BLaER1 (cell line): Measurements from ENCODE around the gene PCNT.

Experiments
- H3K27ac ChIP-seq: shearing (Covaris generic); formaldehyde crosslinking; 2 replicates; pipeline ENCODE4 v1.8.1; 2022
- H3K27me3 ChIP-seq: shearing (Covaris generic); formaldehyde crosslinking; 2 replicates; pipeline ENCODE4 v1.8.1; 2022
- H3K36me3 ChIP-seq: shearing (Covaris generic); formaldehyde crosslinking; 2 replicates; pipeline ENCODE4 v1.8.1; 2022
- H3K4me1 ChIP-seq: shearing (Covaris generic); formaldehyde crosslinking; 2 replicates; pipeline ENCODE4 v1.8.1; 2022
- H3K4me2 ChIP-seq: shearing (Covaris generic); formaldehyde crosslinking; 2 replicates; pipeline ENCODE4 v1.8.1; 2022
- H3K4me3 ChIP-seq: shearing (Covaris generic); formaldehyde crosslinking; 2 replicates; pipeline ENCODE4 v1.8.1; 2022
- H3K9ac ChIP-seq: shearing (Covaris generic); formaldehyde crosslinking; 2 replicates; pipeline ENCODE4 v1.8.1; 2022
- H3K9me3 ChIP-seq: shearing (Covaris generic); formaldehyde crosslinking; 2 replicates; pipeline ENCODE4 v1.8.1; 2022
- H4K20me1 ChIP-seq: shearing (Covaris generic); formaldehyde crosslinking; 2 replicates; pipeline ENCODE4 v1.8.1; 2022
- Cebpa-rat ChIP-seq: shearing (Covaris generic); IDR thresholded peaks from 2 replicates; pipeline ENCODE4 v1.8.1; 2022

Gene PCNT

GRCh38 chr21:46482225-46482845 is 158.4 kb downstream of the PCNT start:
- no peaks in the 10 kb centered on the region for H3K27me3 ChIP-seq
- peaks cover 34% of the 10 kb centered on the region; the same call in 1 of the 2 replicates for H4K20me1 ChIP-seq
- no peak for TF ChIP-seq Cebpa-rat
- H3K9ac ChIP-seq, result no peak overlapping the region
- no peaks in the 10 kb centered on the region for H3K4me1 ChIP-seq
- H3K9me3 ChIP-seq, result no peaks in the 10 kb centered on the region
- no peak overlapping the region for H3K4me2 ChIP-seq
- peaks cover 56% of the 10 kb centered on the region for H3K36me3 ChIP-seq
- H3K27ac ChIP-seq, result no peak overlapping the region
- no peak overlapping the region for H3K4me3 ChIP-seq

DNA sequence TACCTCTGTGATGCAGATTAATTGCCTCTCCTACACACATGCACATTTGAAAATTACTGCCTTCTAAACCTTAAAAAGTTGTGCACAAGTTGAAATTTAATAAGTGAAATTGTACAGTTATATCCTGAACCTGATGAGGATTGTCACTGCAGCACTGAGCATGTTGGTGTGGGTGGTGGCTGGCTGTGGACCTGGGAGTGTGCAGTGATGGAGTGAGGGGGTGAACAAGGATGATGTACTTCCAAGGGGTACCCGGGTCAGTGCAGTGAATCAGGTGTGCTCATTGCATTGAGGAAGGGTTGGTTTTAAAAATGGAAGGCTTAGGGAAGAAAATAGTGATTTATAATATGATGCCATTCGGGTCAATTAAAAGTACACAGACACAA is 158.9 kb downstream of the PCNT start:
- H3K4me1 ChIP-seq, result no peaks in the 10 kb centered on the region
- H3K4me2 ChIP-seq, result no peak overlapping the region
- H3K4me3 ChIP-seq, result no peak overlapping the region
- H3K9ac ChIP-seq, result no peak overlapping the region
- no peaks in the 10 kb centered on the region for H3K9me3 ChIP-seq
- H3K27ac ChIP-seq, result no peak overlapping the region
- no peak for TF ChIP-seq Cebpa-rat
- no peaks in the 10 kb centered on the region for H3K27me3 ChIP-seq
- H3K36me3 ChIP-seq, result peaks cover 54% of the 10 kb centered on the region
- peaks cover 34% of the 10 kb centered on the region; the same call in 1 of the 2 replicates for H4K20me1 ChIP-seq

- Histone ChIP-seq H3K9ac (no peak overlapping the region), H3K36me3 (peaks cover 56% of the 10 kb centered on the region), H3K4me3 (no peak overlapping the region), H3K4me2 (no peak overlapping the region), H3K9me3 (no peaks in the 10 kb centered on the region), H3K4me1 (no peaks in the 10 kb centered on the region), H3K27ac (no peak overlapping the region), H3K27me3 (no peaks in the 10 kb centered on the region), H4K20me1 (peaks cover 34% of the 10 kb centered on the region; the same call in 1 of the 2 replicates)
- no peak for TF ChIP-seq Cebpa-rat
These were observed 159.6 kb downstream of the PCNT start for GRCh38 chr21:46483300-46484295.

- TF ChIP-seq Cebpa-rat, result no peak
- Histone ChIP-seq H3K4me3 (no peak overlapping the region), H3K4me1 (no peaks in the 10 kb centered on the region), H3K36me3 (peaks cover 58% of the 10 kb centered on the region), H3K9ac (no peak overlapping the region), H3K27me3 (no peaks in the 10 kb centered on the region), H3K27ac (no peak overlapping the region), H3K4me2 (no peak overlapping the region), H3K9me3 (no peaks in the 10 kb centered on the region), H4K20me1 (peaks cover 37% of the 10 kb centered on the region)
These were observed 162.6 kb downstream of the PCNT start for GRCh38 chr21:46486481-46487126.

- Histone ChIP-seq H3K9me3 (peaks cover 20% of the 10 kb centered on the region), H3K9ac (no peak overlapping the region), H3K4me3 (no peak overlapping the region), H3K36me3 (peaks cover 77% of the 10 kb centered on the region), H3K27me3 (no peaks in the 10 kb centered on the region), H4K20me1 (peaks cover 18% of the 10 kb centered on the region), H3K4me1 (no peaks in the 10 kb centered on the region), H3K27ac (no peak overlapping the region), H3K4me2 (no peak overlapping the region)
- no peak for TF ChIP-seq Cebpa-rat
These were observed 165.3 kb downstream of the PCNT start for GRCh38 chr21:46489162-46489663.

- no peak overlapping the region for H3K4me2 ChIP-seq
- H4K20me1 ChIP-seq, result peaks cover 16% of the 10 kb centered on the region
- H3K9me3 ChIP-seq, result peaks cover 23% of the 10 kb centered on the region
- no peak overlapping the region for H3K4me3 ChIP-seq
- no peaks in the 10 kb centered on the region for H3K27me3 ChIP-seq
- no peaks in the 10 kb centered on the region for H3K4me1 ChIP-seq
- H3K9ac ChIP-seq, result no peak overlapping the region
- H3K36me3 ChIP-seq, result peaks cover 83% of the 10 kb centered on the region
- H3K27ac ChIP-seq, result no peak overlapping the region
- TF ChIP-seq Cebpa-rat, result no peak
These were observed 165.8 kb downstream of the PCNT start for GRCh38 chr21:46489800-46490199.

DNA sequence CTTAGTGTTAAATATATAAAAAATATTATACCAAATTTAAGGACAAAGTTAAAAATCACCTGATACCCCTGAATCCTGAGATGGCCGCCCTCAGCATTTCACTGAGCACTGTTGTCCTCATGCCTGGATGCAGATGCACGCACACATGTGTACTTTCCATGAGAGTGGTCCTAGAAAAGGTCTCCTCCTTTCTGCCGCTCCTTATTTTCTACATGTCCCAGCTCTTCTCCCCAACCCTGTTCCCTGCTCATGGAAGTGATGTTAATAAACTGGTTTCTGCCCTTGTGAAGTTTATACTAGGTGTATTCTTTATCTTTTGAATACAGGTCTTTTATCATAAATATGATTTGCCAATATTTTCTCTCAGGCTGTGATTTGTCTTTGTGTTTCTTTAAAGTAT is 167.6 kb downstream of the PCNT start:
- H3K9me3 ChIP-seq, result peaks cover 23% of the 10 kb centered on the region
- TF ChIP-seq Cebpa-rat, result no peak
- no peak overlapping the region for H3K4me3 ChIP-seq
- H3K9ac ChIP-seq, result no peak overlapping the region
- no peaks in the 10 kb centered on the region for H3K4me1 ChIP-seq
- no peaks in the 10 kb centered on the region for H3K27me3 ChIP-seq
- peaks cover 79% of the 10 kb centered on the region for H3K36me3 ChIP-seq
- peaks cover 16% of the 10 kb centered on the region for H4K20me1 ChIP-seq
- H3K4me2 ChIP-seq, result no peak overlapping the region
- H3K27ac ChIP-seq, result no peak overlapping the region

DNA sequence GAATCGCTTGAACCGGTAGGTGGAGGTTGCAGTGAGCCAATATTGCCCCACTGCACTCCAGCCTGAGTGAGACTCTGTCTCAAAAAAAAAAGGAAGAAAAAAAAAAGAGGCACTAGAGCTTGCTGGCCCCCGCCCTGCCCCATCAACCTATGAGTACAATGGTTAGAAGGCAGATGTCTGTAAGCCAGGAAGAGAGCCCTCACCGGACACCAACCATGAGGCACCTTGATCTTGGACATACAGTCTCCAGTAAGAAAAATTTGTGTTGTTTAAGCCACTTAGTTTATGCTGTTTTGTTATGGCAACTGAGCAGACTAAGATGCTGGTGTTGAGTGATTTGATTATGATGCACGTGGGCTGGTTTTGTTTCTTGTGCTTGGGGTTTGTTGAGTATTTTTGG is 168.9 kb downstream of the PCNT start:
- H3K4me2 ChIP-seq, result no peak overlapping the region
- H3K36me3 ChIP-seq, result peaks cover 83% of the 10 kb centered on the region
- no peak for TF ChIP-seq Cebpa-rat
- peaks cover 23% of the 10 kb centered on the region for H3K9me3 ChIP-seq
- no peak overlapping the region for H3K9ac ChIP-seq
- H3K27me3 ChIP-seq, result no peaks in the 10 kb centered on the region
- H3K27ac ChIP-seq, result no peak overlapping the region
- H3K4me3 ChIP-seq, result no peak overlapping the region
- peaks cover 16% of the 10 kb centered on the region for H4K20me1 ChIP-seq
- H3K4me1 ChIP-seq, result no peaks in the 10 kb centered on the region

DNA sequence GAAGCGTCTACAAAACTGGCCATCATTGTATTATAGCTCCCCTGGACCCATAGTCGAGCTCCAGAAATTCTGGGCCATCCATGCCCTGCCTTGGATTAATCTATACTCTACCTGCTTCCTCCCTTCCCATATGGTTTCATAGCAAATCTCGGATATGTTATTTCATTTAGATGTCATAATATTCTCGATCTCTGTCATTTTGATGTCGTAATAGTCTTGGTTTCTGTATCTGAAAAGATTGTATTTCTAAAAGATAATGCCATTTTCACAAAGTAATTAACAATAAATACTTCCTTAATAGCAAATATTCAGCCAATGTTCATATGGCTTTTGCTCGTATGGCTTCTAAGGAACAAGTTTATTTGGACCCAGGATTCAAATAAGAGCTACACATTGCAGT is 169.9 kb downstream of the PCNT start:
- Histone ChIP-seq H3K36me3 (peaks cover 86% of the 10 kb centered on the region), H3K4me2 (no peak overlapping the region), H3K4me1 (no peaks in the 10 kb centered on the region), H3K27me3 (no peaks in the 10 kb centered on the region), H3K9me3 (peaks cover 23% of the 10 kb centered on the region), H4K20me1 (peaks cover 16% of the 10 kb centered on the region), H3K4me3 (no peak overlapping the region), H3K9ac (no peak overlapping the region), H3K27ac (no peak overlapping the region)
- peak; percentile 24; the same call in 1 of the 2 replicates for TF ChIP-seq Cebpa-rat
